ENCODE data around the gene C1orf52.
A peak's percentile ranks its signal among the peaks of the same experiment; 100 is the strongest.

The C1orf52 gene

DNA sequence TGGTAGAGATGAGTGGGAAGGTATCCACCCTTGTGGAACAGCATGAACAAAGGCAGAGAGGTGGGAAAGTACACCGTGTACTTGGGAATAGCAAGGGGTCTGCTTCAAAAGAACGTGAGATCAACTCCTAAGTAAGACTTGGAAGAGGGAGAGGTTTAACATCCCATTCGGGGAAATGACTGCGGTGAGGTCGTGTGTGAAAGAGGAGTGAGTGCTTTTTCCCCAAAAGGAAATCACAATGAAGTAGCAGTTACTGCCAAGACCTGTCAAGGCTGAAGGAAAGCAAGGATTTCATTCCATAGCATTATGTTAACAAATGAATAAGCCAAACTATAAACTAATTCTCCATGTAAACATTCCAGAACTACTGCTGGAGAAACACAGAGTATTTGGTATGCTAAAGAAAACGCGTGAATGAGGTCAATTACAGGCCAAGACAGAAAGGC, 38.7 kb downstream of the C1orf52 start:
- TF ChIP-seq CTCF (conservative IDR thresholded peaks at IDR 0.05), result no peak
- no peak overlapping the region for H3K27ac ChIP-seq

DNA sequence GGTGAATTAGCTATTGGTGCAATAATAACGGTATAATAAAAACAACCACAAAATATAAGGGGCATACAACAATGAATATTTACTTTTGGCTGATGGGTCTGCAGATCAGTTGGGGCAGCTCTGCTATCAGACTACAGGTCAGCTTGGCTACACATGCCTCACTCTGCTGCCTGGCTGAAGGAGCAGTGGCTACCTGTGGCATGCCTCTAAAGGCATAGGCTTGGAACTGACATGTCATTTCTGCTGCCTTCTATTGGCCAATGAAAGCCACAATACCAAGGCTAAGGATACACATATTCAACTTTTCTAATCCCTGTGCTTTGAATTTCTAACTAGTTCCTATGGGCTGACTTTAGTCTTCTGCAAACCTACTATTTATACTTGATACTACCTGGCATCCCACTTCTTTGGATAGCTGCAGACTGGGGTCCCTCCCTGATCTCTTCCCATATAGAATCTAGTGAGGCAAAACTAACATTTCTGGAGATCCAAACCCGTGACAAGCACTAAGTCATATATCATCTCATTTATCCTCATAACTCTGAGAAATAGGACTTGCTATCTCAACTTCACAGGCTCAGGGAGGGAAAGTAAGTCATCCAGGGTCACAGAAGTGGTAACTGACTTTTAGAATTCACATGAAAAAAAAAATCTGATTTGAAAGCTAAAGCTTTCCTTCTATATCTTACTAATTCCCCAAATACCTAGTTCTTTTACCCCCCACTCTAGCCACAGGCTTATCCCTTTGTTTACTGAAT, 39.4 kb downstream of the C1orf52 start:
- no peak for TF ChIP-seq CTCF (conservative IDR thresholded peaks at IDR 0.05)
- no peak overlapping the region for H3K27ac ChIP-seq

DNA sequence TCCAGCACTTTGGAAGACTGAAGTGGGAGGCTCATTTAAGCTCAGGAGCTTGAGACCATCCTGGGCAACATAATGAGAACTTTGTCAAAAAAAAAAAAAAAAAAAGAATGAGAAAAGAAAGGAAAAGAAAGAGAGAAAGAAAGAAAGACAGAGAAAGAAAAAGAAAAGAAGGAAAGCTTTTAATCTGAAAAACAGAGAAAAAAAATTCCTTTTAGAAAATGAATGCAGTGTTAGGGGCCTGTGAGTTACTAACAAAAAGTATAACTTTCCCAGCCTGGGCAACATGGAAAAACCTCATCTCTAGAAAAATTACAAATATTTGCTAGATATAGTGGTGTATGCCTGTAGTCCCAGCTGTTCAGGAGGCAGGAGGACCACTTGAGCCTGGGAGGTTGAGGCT, 42.8 kb downstream of the C1orf52 start:
- no peak for TF ChIP-seq CTCF (conservative IDR thresholded peaks at IDR 0.05)
- no peak overlapping the region for H3K27ac ChIP-seq

DNA sequence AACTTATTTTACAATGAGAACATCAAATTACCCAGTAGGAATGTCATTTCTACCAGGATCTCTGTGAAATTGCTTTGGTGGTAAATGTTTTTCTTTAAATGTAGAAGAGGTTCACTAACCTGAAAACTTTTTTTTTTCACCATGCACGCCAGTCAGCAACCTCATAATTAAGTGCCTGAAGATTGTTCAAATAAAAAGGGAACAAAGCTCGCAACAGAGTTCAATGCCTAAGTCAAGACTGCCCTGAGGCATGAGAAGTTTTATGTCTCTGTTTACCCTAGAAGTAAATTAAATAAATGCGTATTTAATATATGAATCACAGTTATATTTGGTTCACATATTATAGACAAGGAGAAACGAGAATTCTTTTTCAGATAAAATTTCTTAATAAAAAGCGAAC, 44.8 kb downstream of the C1orf52 start:
- TF ChIP-seq CTCF (conservative IDR thresholded peaks at IDR 0.05), result no peak

DNA sequence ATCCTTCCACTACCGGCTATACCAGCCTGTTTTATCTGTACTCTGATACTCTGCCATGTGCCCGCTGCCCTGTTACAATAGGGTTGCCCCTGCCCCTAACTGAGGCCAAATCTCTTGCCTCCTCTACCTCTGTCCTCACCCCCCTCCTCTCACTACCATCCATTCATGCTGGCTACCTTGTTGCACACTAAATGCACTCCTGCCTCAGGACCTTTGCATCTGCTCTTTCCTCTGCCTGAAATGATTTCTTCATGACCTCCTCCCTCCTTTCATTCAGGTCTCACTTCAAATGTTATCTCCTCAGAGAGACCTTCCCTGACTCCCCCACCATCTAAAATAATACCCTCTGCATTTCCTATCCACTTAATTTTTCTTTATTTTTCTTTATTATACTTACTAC, 51.0 kb downstream of the C1orf52 start:
- TF ChIP-seq CTCF (conservative IDR thresholded peaks at IDR 0.05), result no peak
- no peak overlapping the region for H3K27ac ChIP-seq

More for the DNA sequence above, 44.8 kb downstream of the C1orf52 start:
- no peak overlapping the region for H3K27ac ChIP-seq

DNA sequence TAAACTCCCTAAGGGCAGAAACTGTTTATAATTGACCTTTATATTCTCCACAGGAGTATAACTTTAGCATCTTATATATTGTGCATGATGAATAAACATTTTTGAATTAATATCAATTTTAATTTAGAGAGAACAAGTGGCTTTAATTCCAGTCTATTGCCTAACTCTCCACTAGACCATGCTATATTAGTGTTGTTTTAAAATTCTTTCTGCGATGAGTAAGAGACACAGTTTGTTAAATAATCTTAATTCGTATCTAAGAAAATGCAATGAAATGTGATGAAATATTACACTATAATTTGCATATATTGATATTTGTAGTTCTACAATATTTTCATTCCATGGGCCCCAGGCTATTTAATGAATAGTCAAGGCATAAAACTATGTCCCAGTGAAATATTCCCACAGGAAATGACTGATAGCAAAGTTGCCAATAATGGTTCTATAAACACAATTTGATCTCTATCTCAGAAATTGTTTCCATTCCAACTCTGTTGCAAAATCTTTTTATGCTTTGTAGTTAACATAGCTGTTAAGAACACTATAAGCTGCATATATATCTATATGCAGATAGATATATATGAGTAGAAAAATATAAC, 55.8 kb downstream of the C1orf52 start:
- H3K27ac ChIP-seq, result 0 out of 2 replicates have a peak overlapping the region, but pooled peaks have one; percentile 88
- TF ChIP-seq CTCF (conservative IDR thresholded peaks at IDR 0.05), result no peak

- peak overlapping the region; percentile 88 for H3K27ac ChIP-seq
- TF ChIP-seq CTCF (conservative IDR thresholded peaks at IDR 0.05), result no peak
Observed at GRCh38 chr1:85202864-85203255, 56.6 kb downstream of the C1orf52 start.

Data from VCaP (cell line).